Fibroblast of lung (primary cell): ENCODE data around the gene PDE6D. TPM values are rescaled to one million over a fixed set of nuclear protein-coding genes. Genes with fewer than 3 reads are reported as not detected.

ENCODE experiments used
- DNase-seq, 2 donors: peaks; one replicate each; pipeline versions ENCODE4 v3.0.0 to v3.0.0-alpha.2; 2010; ENCODE audit warnings: low read depth in 2 of 2
- H2AFZ ChIP-seq: 2 replicates; pipeline ENCODE4 v1.5.1; 2012; ENCODE audit warnings: low read length, control low read depth, inconsistent platforms
- H3K27ac ChIP-seq: 2 replicates; pipeline ENCODE4 v1.5.1; 2011; ENCODE audit warnings: low read length, control low read depth; ENCODE audit not compliant: insufficient read depth
- H3K27me3 ChIP-seq: 2 replicates; pipeline ENCODE4 v1.5.1; 2011; ENCODE audit warnings: mild to moderate bottlenecking, low read length; ENCODE audit not compliant: control insufficient read depth, insufficient read depth
- H3K36me3 ChIP-seq: 2 replicates; pipeline ENCODE4 v1.5.1; 2011; ENCODE audit warnings: low read length; ENCODE audit not compliant: control insufficient read depth, insufficient read depth
- H3K4me1 ChIP-seq: 2 replicates; pipeline ENCODE4 v1.5.1; 2011; ENCODE audit warnings: low read length; ENCODE audit not compliant: control insufficient read depth, insufficient read depth; ENCODE audit errors: extremely low read depth
- H3K4me2 ChIP-seq: 2 replicates; pipeline ENCODE4 v1.5.1; 2011; ENCODE audit warnings: low read length, control low read depth; ENCODE audit not compliant: insufficient read depth; ENCODE audit errors: extremely low read depth
- H3K4me3 ChIP-seq, 4 experiments: fragments of 200-600 bp in 1 of 4; sonication (generic) in 1 of 4; replicated peaks in 1 of 4; 2 replicates each; pipeline ENCODE4 v1.5.1; 2011 to 2016; ENCODE audit warnings: low read length in 4 of 4, low read depth in 3 of 4, mild to moderate bottlenecking in 3 of 4, control low read depth in 2 of 4, inconsistent platforms in 1 of 4, mixed read lengths in 1 of 4; ENCODE audit not compliant: insufficient read depth in 1 of 4; ENCODE audit errors: control extremely low read depth in 1 of 4
- H3K79me2 ChIP-seq: 2 replicates; pipeline ENCODE4 v1.5.1; 2012; ENCODE audit warnings: mild to moderate bottlenecking, low read length, inconsistent platforms; ENCODE audit not compliant: control insufficient read depth, insufficient read depth
- H3K9ac ChIP-seq: 2 replicates; pipeline ENCODE4 v1.5.1; 2011; ENCODE audit warnings: mild to moderate bottlenecking, low read length, control low read depth; ENCODE audit not compliant: insufficient read depth
- H3K9me3 ChIP-seq: 2 replicates; pipeline ENCODE4 v1.5.1; 2012; ENCODE audit warnings: low read depth, low read length; ENCODE audit not compliant: control insufficient read depth, insufficient read depth
- H4K20me1 ChIP-seq: 2 replicates; pipeline ENCODE4 v1.5.1; 2011; ENCODE audit warnings: low read length; ENCODE audit not compliant: control insufficient read depth, insufficient read depth; ENCODE audit errors: extremely low read depth
- EZH2 ChIP-seq: IDR thresholded peaks from 2 replicates; pipeline ENCODE4 v1.5.1; 2012; ENCODE audit warnings: low read length, control low read depth, mild to moderate bottlenecking; ENCODE audit errors: missing control alignments
- polyA plus RNA-seq, 2 donors: library from polyadenylated mRNA; depleted of rRNA in 1 of 2; stranded (reverse) in 1 of 2; unstranded in 1 of 2; fragments of >200 nt; gene quantifications; 2 replicates each; pipeline ENCODE4 v1.2.1, GENCODE V29; 2011 to 2012; ENCODE audit warnings: missing spikeins in 1 of 2
- total RNA-seq: library from RNA; depleted of rRNA; stranded (reverse); fragments of >200 nt; gene quantifications from 2 replicates; pipeline ENCODE4 v1.2.1, GENCODE V29; 2014
- TF ChIP-seq, protein P1 (sequence below), 2 donors: IDR thresholded peaks in 1 of 2; conservative IDR thresholded peaks in 1 of 2; 1 replicate in 1 of 2; 2 replicates in 1 of 2; pipeline ENCODE4 v1.5.1; 2011 to 2012; ENCODE audit warnings: low read length in 2 of 2, control low read depth in 1 of 2, inconsistent platforms in 1 of 2, low read depth in 1 of 2, mild to moderate bottlenecking in 1 of 2

Gene PDE6D
- total and polyA plus RNA-seq, 2 donors (not counting 1 experiment from before 2014, with no cell fraction given) = 14.4 to 32.3 TPM

GRCh38 chr2:231720292-231720986 is 60.6 kb downstream of the PDE6D start:
- Histone ChIP-seq H2AFZ (no peak overlapping the region), H3K36me3 (no peaks in the 10 kb centered on the region), H3K27me3 (no peaks in the 10 kb centered on the region), H3K4me3 (no peak overlapping the region), H3K27ac (no peak overlapping the region), H3K4me2 (no peak overlapping the region), H4K20me1 (no peaks in the 10 kb centered on the region), H3K79me2 (no peaks in the 10 kb centered on the region), H3K9ac (no peak overlapping the region), H3K4me1 (peaks cover 20% of the 10 kb centered on the region), H3K9me3 (no peaks in the 10 kb centered on the region)
- TF ChIP-seq, protein P1, sequence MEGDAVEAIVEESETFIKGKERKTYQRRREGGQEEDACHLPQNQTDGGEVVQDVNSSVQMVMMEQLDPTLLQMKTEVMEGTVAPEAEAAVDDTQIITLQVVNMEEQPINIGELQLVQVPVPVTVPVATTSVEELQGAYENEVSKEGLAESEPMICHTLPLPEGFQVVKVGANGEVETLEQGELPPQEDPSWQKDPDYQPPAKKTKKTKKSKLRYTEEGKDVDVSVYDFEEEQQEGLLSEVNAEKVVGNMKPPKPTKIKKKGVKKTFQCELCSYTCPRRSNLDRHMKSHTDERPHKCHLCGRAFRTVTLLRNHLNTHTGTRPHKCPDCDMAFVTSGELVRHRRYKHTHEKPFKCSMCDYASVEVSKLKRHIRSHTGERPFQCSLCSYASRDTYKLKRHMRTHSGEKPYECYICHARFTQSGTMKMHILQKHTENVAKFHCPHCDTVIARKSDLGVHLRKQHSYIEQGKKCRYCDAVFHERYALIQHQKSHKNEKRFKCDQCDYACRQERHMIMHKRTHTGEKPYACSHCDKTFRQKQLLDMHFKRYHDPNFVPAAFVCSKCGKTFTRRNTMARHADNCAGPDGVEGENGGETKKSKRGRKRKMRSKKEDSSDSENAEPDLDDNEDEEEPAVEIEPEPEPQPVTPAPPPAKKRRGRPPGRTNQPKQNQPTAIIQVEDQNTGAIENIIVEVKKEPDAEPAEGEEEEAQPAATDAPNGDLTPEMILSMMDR (conservative IDR thresholded peaks at IDR 0.05 in 1 of 2, IDR thresholded peaks at IDR 0.05 in 1 of 2; ENCODE audit: low read depth in 1 of 2, low read length in 2 of 2) = no peak
- TF ChIP-seq EZH2 = no peak
- no peak for DNase-seq

DNA sequence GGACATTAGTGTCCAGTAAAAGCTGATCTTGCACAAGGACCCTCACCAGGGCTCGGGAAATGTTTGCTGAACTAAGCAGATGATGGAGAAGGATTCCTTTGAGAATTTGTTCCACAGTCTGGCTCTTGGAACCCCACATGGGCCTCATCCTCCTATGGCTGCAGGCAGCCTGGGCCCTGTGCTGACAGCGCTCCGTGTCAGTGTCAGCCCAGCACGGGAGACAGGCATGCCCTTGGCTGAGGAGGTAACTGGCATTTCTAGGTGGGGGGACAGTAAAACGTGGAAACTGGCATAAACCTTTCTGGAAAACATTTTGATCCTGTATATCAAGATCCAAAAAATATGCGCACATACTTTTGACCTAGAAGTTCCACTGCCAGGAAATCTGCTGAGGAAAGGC is 62.3 kb downstream of the PDE6D start:
- Histone ChIP-seq H3K9me3 (no peaks in the 10 kb centered on the region), H3K4me1 (peaks cover 22% of the 10 kb centered on the region), H3K4me2 (no peak overlapping the region), H3K27me3 (no peaks in the 10 kb centered on the region), H3K36me3 (no peaks in the 10 kb centered on the region), H4K20me1 (no peaks in the 10 kb centered on the region), H2AFZ (no peak overlapping the region), H3K79me2 (peaks cover 1% of the 10 kb centered on the region), H3K4me3 (no peak overlapping the region), H3K9ac (no peak overlapping the region), H3K27ac (no peak overlapping the region)
- TF ChIP-seq EZH2 = no peak
- TF ChIP-seq, protein P1 (conservative IDR thresholded peaks at IDR 0.05 in 1 of 2, IDR thresholded peaks at IDR 0.05 in 1 of 2; ENCODE audit: low read depth in 1 of 2, low read length in 2 of 2) = no peak
- no peak for DNase-seq

GRCh38 chr2:231717281-231718171 is 63.6 kb downstream of the PDE6D start:
- H3K27me3 ChIP-seq = no peaks in the 10 kb centered on the region
- TF ChIP-seq, protein P1 (conservative IDR thresholded peaks at IDR 0.05 in 1 of 2, IDR thresholded peaks at IDR 0.05 in 1 of 2; ENCODE audit: low read depth in 1 of 2, low read length in 2 of 2) = no peak
- TF ChIP-seq EZH2 = no peak
- no peak overlapping the region for H3K4me3 ChIP-seq
- peaks cover 22% of the 10 kb centered on the region for H3K4me1 ChIP-seq
- H3K9me3 ChIP-seq = no peaks in the 10 kb centered on the region
- no peak overlapping the region for H3K9ac ChIP-seq
- DNase-seq = peak in 1 of 2 donors; percentile 80
- H4K20me1 ChIP-seq = no peaks in the 10 kb centered on the region
- H3K4me2 ChIP-seq = no peak overlapping the region
- no peaks in the 10 kb centered on the region for H3K36me3 ChIP-seq
- H3K79me2 ChIP-seq = peaks cover 2% of the 10 kb centered on the region
- no peak overlapping the region for H3K27ac ChIP-seq
- peak overlapping the region; percentile 33 for H2AFZ ChIP-seq
